KBM-7 (cell line): ENCODE results near the gene PRDM2.

ENCODE experiments used
- DNase-seq: peaks from one replicate; pipeline ENCODE4 v3.0.0-alpha.2; 2015
- in situ Hi-C: fragments of 300-500 bp; cut with MboI; formaldehyde crosslinking; loops from 2 replicates; pipeline ENCODE4 v1.14.3; 2020; ENCODE audit warnings: low sequenced_read_pairs, low pct_unique_long_range_greater_than_20kb, mixed read lengths

PRDM2 gene

GRCh38 chr1:13820456-13820855, 120.5 kb downstream of the PRDM2 start:
- in situ Hi-C loops, result no loop called here

GRCh38 chr1:13823126-13823880, 123.3 kb downstream of the PRDM2 start:
- no peak for DNase-seq
- in situ Hi-C loops, result no loop called here

More at GRCh38 chr1:13820456-13820855, 120.5 kb downstream of the PRDM2 start:
- DNase-seq, result no peak

GRCh38 chr1:13823936-13824335, 123.9 kb downstream of the PRDM2 start:
- no peak for DNase-seq
- in situ Hi-C loops, result no loop called here

- no peak for DNase-seq
- in situ Hi-C loops, result no loop called here
These were observed 124.6 kb downstream of the PRDM2 start for GRCh38 chr1:13824626-13825025.

GRCh38 chr1:13825033-13825432, 125.0 kb downstream of the PRDM2 start:
- in situ Hi-C loops, result no loop called here
- DNase-seq, result no peak

GRCh38 chr1:13826009-13826408, 126.0 kb downstream of the PRDM2 start:
- in situ Hi-C loops, result no loop called here

GRCh38 chr1:13826591-13826990, 126.6 kb downstream of the PRDM2 start:
- in situ Hi-C loops, result no loop called here

More at GRCh38 chr1:13826009-13826408, 126.0 kb downstream of the PRDM2 start:
- DNase-seq, result no peak

GRCh38 chr1:13828454-13829151, 128.6 kb downstream of the PRDM2 start:
- in situ Hi-C loops, result no loop called here
- DNase-seq, result no peak

More at GRCh38 chr1:13826591-13826990, 126.6 kb downstream of the PRDM2 start:
- DNase-seq, result no peak

GRCh38 chr1:13829152-13829769, 129.3 kb downstream of the PRDM2 start:
- in situ Hi-C loops, result no loop called here
- DNase-seq, result no peak

GRCh38 chr1:13830170-13830569, 130.2 kb downstream of the PRDM2 start:
- DNase-seq, result no peak
- in situ Hi-C loops, result no loop called here

- in situ Hi-C loops, result no loop called here
These were observed 130.8 kb downstream of the PRDM2 start for GRCh38 chr1:13830616-13831280.

GRCh38 chr1:13832100-13832499, 132.1 kb downstream of the PRDM2 start:
- in situ Hi-C loops, result no loop called here
- DNase-seq, result no peak

More at GRCh38 chr1:13830616-13831280, 130.8 kb downstream of the PRDM2 start:
- DNase-seq, result no peak

- no peak for DNase-seq
- in situ Hi-C loops, result no loop called here
These were observed 132.5 kb downstream of the PRDM2 start for GRCh38 chr1:13832536-13832935.

GRCh38 chr1:13836136-13836535, 136.1 kb downstream of the PRDM2 start:
- DNase-seq, result no peak
- in situ Hi-C loops, result no loop called here

GRCh38 chr1:13836631-13837030, 136.6 kb downstream of the PRDM2 start:
- in situ Hi-C loops, result no loop called here
- DNase-seq, result no peak

GRCh38 chr1:13838236-13838635, 138.2 kb downstream of the PRDM2 start:
- DNase-seq, result no peak
- in situ Hi-C loops, result no loop called here

GRCh38 chr1:13842497-13842896, 142.5 kb downstream of the PRDM2 start:
- DNase-seq, result no peak
- in situ Hi-C loops, result no loop called here

GRCh38 chr1:13851726-13852125, 151.7 kb downstream of the PRDM2 start:
- no peak for DNase-seq
- in situ Hi-C loops, result no loop called here

GRCh38 chr1:13855554-13855953, 155.6 kb downstream of the PRDM2 start:
- in situ Hi-C loops, result no loop called here
- DNase-seq, result no peak

GRCh38 chr1:13860031-13860430, 160.0 kb downstream of the PRDM2 start:
- DNase-seq, result no peak
- in situ Hi-C loops, result no loop called here
